Mesothelial cell of epicardium (in vitro differentiated cells): Measurements from ENCODE around the gene ERC2. TPM values are rescaled to one million over a fixed set of nuclear protein-coding genes. Genes with fewer than 3 reads are reported as not detected.

Experiments
- DNase-seq, 2 experiments: peaks; one replicate each; pipeline ENCODE4 v3.0.0; 2021; ENCODE audit warnings: low spot score in 2 of 2; ENCODE audit not compliant: unreplicated experiment in 2 of 2
- H3K27ac Mint-ChIP-seq: 2 replicates; pipeline ENCODE4 v1.8.0; 2021; ENCODE audit warnings: mixed read lengths
- H3K27me3 Mint-ChIP-seq: 2 replicates; pipeline ENCODE4 v1.8.0; 2021; ENCODE audit warnings: low read depth, mixed read lengths
- H3K36me3 Mint-ChIP-seq: 2 replicates; pipeline ENCODE4 v1.8.0; 2021; ENCODE audit warnings: mixed read lengths
- H3K4me1 Mint-ChIP-seq: 2 replicates; pipeline ENCODE4 v1.8.0; 2021; ENCODE audit warnings: mixed read lengths
- H3K4me3 Mint-ChIP-seq: 2 replicates; pipeline ENCODE4 v1.8.0; 2021; ENCODE audit warnings: mild to moderate bottlenecking, moderate library complexity, mixed read lengths
- H3K9me3 Mint-ChIP-seq: 2 replicates; pipeline ENCODE4 v1.8.0; 2021; ENCODE audit warnings: mixed read lengths
- total RNA-seq: library from RNA; stranded (reverse); gene quantifications from 3 replicates; pipeline ENCODE4 v1.2.1, GENCODE V29; 2021
- TF ChIP-seq, protein P1 (sequence below): fragments of 200-600 bp; sonication (generic); IDR thresholded peaks from one replicate; pipeline ENCODE4 v1.5.0; 2021; ENCODE audit warnings: antibody characterized with exemption; ENCODE audit not compliant: unreplicated experiment

Gene ERC2
- total RNA-seq, 1 donor from 2014 or later = 15.6 TPM

DNA sequence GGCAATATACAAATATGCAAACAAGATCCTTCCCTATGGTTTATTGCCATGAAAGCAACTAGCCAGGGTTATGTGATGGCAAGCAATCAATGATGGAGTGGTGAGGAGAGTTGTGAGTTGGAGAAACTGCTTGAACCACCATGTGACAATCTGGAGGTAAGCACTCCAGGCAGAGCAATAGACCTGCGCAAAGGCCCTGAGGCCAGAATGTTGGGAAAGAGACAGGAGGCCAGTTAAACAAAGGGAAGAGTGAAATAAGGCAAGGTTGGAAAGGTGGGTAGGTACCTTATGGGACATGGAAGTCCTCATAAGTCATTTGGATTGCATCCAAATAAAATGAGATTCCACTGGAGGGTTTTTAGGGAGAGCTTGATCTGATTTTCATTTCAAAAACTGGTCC, 901.1 kb downstream of the ERC2 start:
- H3K27me3 Mint-ChIP-seq = no peaks in the 10 kb centered on the region
- no peak overlapping the region for H3K27ac Mint-ChIP-seq
- peaks cover 69% of the 10 kb centered on the region for H3K4me1 Mint-ChIP-seq
- peaks cover 3% of the 10 kb centered on the region for H3K9me3 Mint-ChIP-seq
- no peaks in the 10 kb centered on the region for H3K36me3 Mint-ChIP-seq
- no peak for DNase-seq
- TF ChIP-seq, protein P1, sequence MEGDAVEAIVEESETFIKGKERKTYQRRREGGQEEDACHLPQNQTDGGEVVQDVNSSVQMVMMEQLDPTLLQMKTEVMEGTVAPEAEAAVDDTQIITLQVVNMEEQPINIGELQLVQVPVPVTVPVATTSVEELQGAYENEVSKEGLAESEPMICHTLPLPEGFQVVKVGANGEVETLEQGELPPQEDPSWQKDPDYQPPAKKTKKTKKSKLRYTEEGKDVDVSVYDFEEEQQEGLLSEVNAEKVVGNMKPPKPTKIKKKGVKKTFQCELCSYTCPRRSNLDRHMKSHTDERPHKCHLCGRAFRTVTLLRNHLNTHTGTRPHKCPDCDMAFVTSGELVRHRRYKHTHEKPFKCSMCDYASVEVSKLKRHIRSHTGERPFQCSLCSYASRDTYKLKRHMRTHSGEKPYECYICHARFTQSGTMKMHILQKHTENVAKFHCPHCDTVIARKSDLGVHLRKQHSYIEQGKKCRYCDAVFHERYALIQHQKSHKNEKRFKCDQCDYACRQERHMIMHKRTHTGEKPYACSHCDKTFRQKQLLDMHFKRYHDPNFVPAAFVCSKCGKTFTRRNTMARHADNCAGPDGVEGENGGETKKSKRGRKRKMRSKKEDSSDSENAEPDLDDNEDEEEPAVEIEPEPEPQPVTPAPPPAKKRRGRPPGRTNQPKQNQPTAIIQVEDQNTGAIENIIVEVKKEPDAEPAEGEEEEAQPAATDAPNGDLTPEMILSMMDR = no peak
- H3K4me3 Mint-ChIP-seq = no peak overlapping the region

DNA sequence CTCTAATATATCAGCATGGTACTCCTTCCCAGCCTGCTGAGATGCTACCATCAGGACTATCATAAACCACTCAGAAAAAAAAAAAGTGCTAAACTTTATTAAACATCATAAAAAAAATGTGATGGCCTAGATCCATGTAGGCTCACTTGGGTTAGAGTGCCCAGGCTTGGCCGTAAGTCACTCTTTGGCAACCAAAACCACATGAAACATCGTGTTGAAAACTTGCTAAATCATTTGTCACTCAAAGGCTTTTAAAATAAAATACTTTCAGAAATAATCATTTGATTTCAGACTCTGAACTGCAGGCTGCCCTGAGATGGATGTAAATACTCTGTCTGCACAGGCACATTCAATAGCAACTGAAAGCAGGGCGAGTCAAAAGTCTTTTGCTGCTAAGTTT, 902.7 kb downstream of the ERC2 start:
- TF ChIP-seq, protein P1 = no peak
- peaks cover 2% of the 10 kb centered on the region for H3K27me3 Mint-ChIP-seq
- DNase-seq = no peak
- peaks cover 55% of the 10 kb centered on the region for H3K4me1 Mint-ChIP-seq
- no peak overlapping the region for H3K4me3 Mint-ChIP-seq
- H3K27ac Mint-ChIP-seq = no peak overlapping the region
- no peaks in the 10 kb centered on the region for H3K36me3 Mint-ChIP-seq
- peaks cover 3% of the 10 kb centered on the region for H3K9me3 Mint-ChIP-seq

DNA sequence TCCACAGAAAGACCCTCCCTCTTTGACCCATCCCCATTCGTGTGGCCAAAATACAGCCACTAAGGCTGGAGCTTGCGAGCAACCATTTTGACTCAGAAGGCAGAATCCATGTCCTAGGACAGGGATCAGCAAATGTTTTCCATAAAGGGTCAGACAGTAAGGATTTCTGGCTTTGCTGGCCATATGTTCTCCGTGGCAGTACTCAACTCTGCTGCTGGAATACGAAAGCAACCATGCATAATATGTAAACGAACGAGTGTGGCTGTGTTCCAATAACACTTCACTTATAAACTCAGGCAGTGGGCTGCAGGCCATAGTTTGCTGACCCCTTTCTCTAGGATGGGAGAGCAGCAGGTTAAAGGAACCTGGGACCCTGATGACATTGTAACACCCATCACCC, 903.5 kb downstream of the ERC2 start:
- TF ChIP-seq, protein P1 = no peak
- DNase-seq = no peak
- Mint-ChIP-seq H3K36me3 (no peaks in the 10 kb centered on the region), H3K4me3 (no peak overlapping the region), H3K27me3 (peaks cover 2% of the 10 kb centered on the region), H3K27ac (peak overlapping the region; percentile 15), H3K4me1 (peaks cover 48% of the 10 kb centered on the region), H3K9me3 (peaks cover 3% of the 10 kb centered on the region)

DNA sequence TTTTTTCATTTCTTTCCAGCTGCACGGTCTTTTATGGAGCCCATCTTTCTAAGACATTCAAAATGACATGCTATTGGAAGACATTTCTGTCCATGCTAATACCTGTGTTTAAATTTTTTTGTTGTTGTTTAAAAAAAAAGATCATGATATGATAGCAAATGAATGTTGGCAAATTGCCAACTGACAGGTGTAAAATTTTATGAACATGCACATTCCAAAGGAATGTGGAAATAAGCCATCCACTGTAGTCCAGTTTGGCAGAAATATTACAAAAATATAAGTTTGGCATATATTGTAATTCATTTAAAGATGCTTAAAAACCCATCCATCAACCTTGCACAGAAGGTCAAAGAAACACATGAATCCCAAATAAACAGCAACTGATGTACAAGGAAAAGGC, 905.6 kb downstream of the ERC2 start:
- Mint-ChIP-seq H3K4me1 (peaks cover 35% of the 10 kb centered on the region), H3K27me3 (peaks cover 2% of the 10 kb centered on the region), H3K4me3 (no peak overlapping the region), H3K36me3 (no peaks in the 10 kb centered on the region), H3K27ac (peak overlapping the region; percentile 11), H3K9me3 (no peaks in the 10 kb centered on the region)
- no peak for DNase-seq
- TF ChIP-seq, protein P1 = no peak

DNA sequence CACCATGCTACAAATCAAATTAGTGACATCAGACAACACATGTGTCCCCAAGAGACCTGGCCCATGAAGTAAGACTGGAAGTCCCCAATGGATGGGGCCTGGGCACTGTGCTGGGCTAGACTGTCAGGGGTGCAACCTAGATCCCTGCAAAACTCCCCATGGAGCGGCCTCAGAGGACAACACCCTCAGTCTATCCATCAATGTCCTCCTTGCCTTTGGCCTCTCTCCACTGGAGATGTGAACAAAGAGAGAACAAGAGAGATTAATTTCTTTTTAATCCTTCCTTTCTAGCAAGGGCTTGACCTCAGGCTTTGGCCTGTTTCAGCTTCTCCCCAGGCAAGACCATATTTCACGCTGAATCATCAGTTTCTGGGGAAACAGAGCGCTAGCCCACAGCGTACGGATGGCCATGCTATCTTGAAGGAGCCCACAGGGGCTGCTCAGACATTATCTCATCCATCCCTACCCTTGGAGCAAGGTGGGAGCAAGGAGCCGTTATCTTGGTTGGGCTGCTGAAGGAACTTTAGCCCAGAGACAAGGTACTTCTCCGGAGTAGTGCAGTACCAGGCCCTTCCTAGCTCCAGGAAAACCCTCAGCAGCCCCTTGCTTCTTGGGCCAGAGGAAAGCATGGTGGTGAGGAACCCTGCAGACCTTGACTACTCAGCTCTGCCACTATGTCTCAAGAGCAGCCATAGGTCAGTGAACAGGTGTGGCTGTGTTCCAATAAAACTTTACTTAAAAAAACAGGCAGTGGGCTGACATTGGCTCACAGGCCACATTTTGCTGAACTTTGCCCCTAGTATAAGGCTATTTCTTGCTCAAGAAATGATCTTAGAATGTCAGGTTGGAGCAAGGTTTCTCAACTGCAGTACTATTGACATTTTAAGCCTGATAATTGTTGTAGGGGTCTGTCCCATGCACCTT, 908.5 kb downstream of the ERC2 start:
- no peaks in the 10 kb centered on the region for H3K36me3 Mint-ChIP-seq
- H3K4me3 Mint-ChIP-seq = no peak overlapping the region
- no peaks in the 10 kb centered on the region for H3K9me3 Mint-ChIP-seq
- peaks cover 50% of the 10 kb centered on the region for H3K4me1 Mint-ChIP-seq
- H3K27me3 Mint-ChIP-seq = peaks cover 2% of the 10 kb centered on the region
- TF ChIP-seq, protein P1 = no peak
- H3K27ac Mint-ChIP-seq = no peak overlapping the region
- no peak for DNase-seq
